NCI-H2107 (cell line): ENCODE data around the gene PTPRN2.

ENCODE experiments used
- DNase-seq: peaks from one replicate; lab custom pipeline; 2025; lab: John Stamatoyannopoulos, UW

PTPRN2 gene

DNA sequence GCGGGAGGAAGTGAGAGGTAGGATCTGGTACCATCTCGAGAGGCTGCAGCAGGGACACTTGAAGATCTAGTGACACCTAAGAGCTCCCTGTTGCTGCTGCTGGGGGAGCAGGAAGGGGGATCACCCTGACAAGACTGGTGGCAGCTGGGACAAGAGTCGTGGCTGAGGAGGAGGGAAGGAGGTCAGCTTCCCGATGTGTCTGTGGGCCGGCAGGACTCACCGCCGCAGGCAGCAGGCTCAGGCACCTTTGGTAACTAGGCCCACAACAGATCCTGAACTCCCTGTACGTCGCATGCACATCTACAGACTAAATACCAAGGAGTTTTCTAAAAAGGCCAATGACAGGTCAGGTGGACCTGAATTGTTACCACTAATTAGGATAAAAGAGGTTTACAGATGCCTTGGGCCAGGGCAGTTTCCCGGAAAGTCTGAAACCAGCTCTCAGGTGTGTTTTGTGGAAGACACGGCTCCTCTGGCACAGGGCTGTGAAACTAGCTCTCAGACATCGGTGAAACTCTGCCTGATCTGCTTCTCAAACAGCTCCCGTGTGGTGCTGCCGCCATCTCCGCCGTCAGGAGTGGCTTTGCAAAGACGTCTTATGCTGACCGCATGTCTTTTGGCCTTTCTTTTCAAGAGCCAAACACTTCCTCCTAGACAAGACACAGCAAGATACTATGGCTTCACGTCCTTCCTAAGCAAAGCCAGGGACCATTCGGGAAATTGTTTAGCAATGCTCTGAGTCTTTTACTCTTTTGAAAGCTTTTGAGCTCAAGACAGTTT is 609.7 kb downstream of the PTPRN2 start:
- no peak for DNase-seq

DNA sequence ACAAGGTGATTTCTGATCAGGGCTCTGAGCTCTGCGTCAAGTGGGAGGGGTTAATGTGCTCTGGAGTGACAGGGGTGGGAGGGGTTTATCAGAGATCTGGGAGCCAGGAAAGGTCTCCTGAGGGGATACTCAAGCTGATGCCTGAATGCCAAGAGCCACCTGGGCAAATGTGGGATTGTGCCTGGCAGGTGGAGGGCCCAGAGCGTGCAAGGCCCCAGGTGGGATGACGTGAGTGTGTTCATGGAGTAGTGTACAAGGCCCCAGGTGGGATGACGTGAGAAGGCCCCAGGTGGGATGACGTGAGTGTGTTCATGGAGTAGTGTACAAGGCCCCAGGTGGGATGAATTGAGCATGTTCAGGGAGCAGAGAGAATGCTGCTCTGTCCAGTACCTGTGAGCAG is 610.3 kb downstream of the PTPRN2 start:
- DNase-seq: peak; percentile 66

DNA sequence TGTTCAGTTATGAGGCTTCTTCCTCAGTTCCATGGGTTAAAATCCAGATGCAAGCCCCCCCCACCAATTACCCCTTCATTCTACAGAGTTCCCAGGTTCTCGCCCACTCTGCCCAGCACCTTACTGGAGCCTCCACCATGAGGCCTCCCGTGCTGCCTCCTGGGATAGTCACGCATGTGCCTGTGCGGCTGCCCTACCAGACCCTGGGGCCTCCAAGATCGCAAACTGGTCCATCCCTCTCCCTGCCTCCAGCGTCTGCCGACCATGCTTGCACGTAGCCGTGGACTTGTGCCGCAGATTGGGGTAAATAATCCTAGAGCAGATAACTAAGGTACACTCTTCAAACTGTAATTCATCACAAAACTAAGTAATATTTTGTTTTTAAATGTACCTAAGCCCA is 611.2 kb downstream of the PTPRN2 start:
- DNase-seq: no peak

DNA sequence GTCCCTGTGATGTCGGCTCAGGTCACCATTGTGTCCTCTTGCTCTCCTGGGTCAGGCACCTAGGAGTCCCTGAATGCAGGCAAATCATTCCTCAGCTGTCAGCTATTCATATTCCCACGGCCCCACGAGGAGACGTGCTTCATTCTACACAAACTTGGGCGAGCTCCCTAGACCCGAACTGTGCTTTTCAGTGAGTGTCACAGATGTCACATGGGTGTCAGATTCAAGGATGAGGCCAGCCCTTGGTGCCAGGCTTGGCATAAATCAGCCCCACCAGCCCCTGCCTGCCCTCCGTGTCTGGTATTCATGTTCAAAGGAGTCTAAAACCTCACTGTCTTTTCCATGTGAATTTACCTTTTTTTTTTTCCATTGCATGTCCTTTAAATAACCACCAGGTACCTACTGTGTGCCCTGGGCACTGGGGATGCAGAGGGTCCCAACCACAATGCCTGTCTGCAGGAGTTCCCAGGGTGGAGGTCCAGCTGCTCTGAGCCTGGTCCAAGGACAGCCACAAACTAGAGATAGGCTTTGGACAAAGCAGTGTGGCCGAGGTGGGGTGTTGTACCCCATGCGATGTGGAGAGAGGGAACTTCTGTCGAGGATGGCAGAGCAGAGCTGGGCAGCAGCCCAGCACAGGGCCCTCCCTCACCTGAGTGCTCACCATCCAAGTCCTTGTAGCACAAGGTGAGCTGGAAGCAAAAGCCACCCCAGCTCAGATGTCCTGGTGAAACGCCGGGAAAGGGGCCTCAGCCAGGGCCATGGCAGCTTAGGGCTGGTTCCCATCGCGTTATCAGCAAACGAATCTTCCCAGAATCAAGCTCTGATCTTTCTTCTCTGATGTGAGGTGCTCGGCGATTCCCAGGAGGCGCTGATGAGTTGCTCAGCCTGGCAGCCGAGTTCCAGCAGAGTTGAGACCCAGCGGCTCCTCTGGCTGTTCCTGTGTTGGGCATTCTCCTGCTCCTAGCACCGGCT is 611.9 kb downstream of the PTPRN2 start:
- DNase-seq: no peak

DNA sequence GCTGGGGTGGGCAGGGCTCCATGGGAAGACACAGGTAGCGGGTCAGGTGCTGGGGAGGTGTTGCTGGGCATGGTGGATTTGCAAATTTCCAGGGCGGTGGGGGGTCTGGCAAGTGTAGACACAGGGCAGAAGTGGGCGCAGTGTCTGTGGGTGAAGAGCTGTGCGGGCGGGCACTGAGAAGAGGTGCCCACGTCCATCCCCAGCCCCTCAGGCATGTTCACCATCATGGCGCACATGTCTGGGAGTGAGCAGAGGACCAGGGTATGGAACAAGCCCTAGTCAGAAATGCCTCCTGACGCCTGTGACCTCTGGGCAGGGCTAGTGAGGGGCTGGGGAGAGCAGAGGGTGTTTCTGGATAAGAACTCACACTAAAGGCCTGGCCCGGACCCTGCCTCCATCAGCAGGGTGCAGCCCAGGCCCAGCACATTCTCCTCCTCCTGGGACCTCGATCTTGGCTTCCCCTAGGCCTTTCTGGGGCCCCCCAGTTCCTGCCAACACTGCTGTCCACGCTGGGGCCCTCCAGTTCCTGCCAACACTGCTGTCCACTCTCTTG is 612.9 kb downstream of the PTPRN2 start:
- no peak for DNase-seq

DNA sequence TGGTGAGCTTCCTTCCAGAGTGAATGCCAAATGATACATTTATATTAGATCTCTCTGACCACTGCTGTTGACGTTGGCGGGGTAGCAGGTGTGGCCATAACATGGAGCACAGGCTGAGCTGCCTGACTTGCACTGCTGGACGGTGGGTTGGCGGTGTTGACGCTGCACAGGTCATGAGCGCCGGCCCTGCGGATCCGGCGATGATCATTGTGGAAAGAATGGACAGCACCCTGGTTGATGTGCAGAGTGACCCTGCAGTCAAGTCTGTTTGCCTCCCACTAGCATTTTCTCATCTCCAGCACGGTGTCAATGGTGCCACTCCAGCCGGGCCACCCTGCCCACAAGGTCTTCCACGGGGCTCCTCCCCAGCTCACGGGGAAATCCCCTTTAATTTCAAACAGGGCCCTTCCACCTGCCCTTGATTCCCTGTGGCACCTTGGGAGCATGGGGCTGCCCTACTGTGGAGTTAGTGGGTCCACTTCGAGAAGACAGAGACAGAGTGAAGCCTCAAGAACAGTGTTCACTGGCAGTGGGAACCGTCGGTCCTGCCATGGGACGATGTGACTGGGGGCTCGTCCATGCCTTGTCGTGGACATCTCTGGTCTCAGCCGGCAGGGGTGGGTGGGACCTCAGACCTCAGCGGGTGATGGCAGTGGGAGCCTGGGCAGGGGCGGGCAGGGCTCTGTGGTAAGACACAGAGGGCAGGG is 613.5 kb downstream of the PTPRN2 start:
- DNase-seq: no peak

DNA sequence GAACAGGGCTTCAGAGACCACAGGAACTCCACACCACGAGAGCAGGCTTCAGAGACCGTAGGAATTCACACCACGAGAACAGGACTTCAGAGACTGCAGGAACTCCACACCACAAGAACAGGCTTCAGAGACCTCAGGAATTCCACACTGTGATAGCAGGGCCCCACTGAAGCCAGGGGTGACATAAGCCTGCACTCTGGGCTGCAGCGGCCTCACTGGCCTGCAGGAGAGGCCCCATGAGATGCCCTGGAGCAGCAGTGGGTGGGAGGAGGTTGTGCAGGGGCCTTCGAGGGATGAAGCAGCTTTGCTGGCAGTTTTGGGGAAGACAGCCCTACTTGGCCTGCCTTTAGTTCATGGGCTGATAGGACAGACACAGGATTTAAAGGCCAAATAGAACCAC is 614.7 kb downstream of the PTPRN2 start:
- DNase-seq: no peak

DNA sequence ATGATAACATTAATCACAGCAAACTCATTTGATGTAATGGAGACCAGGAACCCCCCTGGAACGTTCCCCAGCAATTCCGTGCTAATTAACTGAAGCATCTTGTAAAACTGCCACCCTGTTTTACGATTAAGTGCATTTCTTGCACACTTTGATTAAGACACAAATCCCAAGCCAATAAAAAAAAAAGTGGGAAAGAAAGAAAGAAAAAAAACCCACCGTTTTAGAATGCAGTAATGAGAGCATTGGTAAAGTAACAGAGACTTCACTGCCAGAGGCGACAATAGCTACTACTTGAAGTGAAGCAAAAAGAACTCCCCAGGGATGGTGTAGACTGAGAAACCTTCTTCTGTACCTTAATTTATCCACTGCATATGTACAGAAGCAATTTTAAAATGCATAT is 616.1 kb downstream of the PTPRN2 start:
- DNase-seq: no peak

DNA sequence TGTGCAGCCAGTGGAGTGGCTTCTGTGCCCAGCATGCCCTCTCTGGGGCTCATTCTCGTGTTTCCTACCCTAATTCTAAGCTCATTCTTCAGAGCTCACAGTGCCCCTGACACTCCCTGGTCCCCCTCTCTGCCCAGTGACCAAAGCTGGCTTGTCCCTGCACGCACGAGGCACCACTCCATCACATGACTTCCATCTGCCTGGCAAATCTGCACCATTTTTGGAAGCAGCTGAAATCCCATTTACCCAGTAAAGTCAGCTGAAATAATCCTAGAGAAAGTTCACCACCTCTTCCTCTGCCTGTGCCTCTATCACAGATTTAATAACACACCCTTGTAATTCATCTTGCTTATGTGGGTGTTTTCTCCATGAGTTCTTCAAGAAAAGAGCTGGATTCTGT is 616.9 kb downstream of the PTPRN2 start:
- DNase-seq: no peak

DNA sequence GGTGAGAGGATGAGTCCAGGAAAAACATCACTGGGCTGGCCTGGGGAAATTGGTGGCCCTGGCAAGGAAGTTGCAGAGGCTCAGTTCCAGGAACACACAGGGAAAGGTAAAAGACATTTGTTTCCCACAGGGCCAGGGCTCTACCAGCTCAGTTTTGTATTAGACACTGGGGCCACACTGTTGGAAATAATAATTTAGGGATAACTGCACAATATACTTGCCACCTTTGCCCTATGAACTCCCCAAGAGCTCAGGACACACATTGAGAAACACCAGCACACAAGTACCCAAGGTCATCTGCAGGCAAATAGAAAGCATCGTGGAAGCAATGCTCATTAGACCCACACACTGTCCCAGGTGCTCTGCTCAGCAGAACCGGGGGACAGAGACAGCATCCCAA is 617.6 kb downstream of the PTPRN2 start:
- no peak for DNase-seq

DNA sequence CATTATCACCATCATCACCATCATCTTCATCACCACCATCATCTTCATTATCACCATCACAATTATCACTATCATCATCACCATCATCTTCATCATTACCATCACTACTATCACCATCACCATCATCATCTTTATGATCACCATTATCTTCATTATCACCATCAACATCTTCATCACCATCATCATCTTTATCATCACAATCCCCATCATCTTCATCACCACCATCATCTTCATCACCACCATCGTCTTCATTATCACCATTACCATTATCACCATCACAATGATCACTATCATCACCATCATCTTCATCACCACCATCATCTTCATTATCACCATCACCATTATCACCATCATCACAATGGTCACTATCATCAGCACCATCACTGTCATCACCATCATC is 621.1 kb downstream of the PTPRN2 start:
- no peak for DNase-seq

DNA sequence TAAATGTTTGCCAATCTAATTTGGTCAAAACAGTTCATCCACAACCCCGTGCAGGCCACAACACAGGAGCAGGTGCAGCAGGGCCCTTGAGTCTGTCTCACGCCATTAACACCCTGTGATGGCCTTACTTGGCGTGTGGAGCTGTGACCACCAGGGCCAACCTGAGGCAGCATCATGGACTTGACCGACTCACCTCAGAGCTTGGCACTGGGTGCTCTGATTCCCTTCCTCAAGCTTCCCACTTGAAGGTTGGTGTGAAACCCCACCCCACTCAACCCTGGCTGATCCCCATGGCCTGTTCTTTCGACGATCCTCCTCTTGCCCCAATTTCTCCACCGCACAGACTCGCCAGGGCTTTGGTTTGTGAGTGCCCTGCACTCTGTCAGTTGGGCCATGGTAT is 623.1 kb downstream of the PTPRN2 start:
- DNase-seq: no peak

DNA sequence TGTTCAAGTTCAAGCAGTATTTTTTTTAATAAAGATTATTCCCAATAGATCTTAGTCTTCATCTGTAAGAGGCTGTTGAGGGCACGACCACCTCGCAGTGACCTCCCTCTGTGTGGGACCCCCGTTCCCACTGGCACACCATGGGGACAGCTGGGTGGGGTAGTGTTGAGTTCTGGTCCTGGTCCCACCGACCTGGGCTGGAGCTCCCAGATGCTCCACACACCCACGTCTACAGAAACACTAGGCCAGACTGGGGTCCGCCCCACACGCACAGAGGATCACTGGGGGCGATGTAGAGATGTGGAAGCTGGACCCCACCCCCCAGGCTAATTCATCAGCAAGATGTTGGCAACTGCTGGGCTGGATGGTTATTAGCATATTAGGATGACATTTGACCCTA is 623.6 kb downstream of the PTPRN2 start:
- no peak for DNase-seq

DNA sequence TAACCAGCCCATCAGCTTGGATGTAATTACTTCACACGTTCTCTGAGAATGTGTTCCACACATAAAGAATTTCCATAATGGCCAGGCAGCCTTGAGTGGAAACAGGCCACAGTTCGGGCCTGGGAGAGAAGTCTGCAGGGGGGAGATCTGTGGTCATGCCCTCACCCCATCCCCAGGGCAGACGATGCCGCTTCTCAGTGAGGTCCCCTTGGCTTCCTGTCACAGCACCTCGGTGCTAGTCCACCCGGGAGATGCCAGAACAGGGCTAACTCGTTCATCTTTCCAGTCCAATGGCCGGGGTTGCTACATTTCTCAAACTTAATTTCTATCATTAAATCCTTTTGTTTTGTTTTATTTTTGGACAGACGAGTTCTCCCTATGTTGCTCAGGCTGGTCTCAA is 624.1 kb downstream of the PTPRN2 start:
- no peak for DNase-seq

DNA sequence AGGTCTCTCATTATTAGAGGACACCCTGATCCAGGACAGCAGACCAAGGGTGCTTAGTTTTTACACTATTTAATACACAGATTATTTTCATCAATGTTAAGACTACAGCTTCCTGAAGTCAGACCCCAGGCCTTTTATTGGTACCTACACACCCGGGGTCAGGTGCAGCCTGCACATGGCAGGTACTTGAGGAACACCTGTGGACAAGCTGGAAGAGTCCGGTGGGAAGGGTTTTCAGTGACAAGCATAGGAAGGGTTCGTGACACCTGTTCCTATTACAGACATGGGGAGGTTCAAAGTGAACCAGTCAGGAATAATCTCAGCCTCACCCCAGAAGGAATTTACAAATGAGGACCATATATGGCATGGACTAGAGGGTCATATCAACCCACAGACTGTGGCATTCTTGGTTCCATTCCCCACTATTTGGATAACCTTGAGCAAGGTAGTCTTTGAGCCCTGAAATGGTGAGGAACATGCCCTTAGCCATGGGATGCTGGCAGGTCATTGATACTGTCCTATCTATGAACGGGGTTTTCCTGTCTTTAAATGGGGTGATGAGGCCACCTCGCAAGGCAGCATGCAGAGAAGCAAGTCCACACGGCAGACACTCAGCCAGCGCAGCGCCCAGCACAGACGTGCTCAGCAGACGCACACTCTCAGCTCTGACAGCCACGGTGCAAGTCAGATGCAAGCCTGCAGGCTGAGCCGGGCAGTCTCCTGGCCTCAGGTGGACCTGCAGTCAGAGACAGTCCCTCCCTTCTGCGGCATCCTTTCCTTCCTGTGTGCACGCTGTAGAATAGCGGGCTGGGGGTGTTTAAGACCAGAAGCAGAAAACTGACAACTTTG is 624.9 kb downstream of the PTPRN2 start:
- no peak for DNase-seq

DNA sequence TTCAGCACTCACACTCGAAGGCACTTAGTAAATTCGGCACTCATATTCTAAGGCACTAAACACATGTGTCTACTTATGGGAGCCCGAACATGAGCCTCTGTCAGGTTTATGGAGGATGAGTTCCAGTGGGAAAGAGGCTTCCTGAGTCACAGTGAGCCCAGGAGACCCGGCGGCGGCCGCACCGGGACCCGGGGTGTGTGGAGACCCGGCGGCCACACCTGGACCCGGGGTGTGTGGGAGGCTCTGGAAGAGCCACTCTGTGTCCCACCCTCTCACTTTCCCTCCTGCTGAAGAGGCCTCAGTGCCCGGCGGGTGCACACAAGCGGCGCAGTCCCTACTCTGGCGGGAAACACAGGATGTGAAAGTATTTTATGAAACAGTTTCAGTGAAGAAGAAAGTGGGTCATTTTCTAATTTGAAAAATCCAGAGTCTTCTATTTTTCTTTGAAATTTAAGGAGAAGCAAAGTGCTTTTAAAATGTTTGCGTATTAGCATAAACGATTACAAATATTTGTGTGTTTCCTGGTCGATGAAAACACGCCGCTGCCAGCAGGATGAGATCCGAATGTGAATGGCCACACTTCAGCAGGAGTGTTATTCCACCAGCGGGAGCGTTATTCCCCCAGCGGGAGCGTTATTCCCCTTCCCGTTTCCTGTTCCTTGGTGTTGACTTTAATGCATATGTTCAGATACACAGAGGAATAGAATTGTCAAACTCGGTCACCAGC is 625.7 kb downstream of the PTPRN2 start:
- no peak for DNase-seq

DNA sequence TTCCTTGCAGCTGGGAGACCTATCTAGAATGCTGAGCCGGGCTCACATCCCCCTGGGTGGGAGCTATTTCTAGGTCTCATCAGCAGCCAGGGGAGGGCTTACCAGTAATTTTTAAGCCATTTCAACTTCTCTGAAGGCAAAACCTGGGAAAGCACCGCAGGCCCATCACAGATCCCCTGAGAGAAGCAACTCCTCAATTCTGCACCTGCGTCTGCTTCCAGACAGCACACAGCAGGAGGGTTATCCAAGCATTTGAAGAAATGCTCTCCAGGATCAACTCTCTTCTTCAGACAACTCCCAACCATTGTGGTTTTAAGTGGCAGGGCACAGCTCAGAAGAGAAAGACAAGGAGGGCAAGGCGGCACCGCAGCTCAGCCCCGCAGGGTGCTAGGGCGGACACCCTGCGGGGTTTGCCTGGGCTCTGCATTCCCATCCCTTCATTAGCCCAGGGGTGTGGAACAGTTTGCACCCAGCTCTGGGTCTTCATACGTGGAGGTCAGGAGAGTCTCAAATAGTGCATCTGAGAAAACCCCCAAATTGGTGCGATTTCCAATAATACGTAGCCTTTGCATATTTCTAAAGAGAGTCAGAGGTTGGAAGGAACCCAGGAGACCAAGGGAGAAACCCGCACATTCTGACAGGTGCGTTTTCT is 632.1 kb downstream of the PTPRN2 start:
- DNase-seq: peak; percentile 62

DNA sequence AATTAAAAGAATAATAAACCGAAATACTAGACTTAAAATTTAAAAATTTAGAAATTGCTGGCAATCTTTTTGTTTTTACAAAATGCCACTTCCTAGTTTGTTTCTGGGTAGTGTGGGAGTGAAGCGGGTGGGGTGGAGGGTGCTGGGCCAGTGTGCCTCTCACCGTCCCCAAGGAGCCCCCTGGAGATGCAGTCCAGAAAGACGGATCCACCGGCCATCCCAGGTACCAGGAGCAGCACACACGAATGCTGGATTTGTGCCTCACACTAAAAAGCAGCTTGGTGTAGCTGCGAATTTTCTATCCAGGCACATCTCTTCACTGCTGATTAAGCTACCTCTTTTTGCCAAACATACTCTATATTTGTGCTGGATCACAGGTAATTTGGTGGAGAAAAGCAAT is 632.7 kb downstream of the PTPRN2 start:
- no peak for DNase-seq

DNA sequence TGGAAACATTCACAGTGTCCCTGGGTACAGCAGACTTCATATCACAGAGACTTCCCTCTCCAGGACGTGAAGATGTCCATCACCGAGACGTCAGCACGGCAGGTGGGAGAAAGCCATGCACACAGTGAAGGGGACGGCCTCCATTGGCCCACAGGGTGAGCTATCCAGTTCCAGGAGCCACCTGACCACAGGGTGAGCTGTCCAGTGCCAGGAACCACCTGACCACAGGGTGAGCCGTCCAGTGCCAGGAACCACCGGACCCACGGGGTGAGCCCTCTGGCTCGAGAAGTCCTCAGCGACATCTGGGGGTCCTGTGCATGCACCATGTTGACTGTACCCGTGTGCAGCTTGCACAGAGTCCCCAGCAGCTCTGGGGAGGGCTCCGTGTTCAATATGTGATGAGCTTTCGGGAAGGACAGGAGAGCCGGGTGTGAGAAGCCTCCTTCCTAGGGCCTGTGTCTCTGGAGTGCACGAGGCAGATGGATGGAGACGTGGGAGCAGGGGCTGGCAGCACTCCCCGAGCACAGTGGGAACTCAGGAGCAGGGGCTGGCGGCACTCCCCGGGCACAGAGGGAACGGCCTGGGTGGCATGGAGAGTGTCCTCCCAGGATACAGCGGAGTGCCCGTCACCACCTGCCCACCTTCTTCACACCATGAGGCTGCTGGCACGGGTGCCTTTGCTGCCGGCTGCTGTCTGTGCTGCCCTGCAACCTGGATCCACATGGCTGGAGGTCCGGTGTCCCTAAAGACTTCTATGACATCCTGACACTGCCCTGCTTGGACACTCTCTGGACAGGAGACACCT is 634.6 kb downstream of the PTPRN2 start:
- no peak for DNase-seq
